K562 (cell line): ENCODE measurements around the gene SVIL. TPM values are rescaled to one million over a fixed set of nuclear protein-coding genes. Genes with fewer than 3 reads are reported as not detected.

Experiments used
- ATAC-seq: fragments of 200-7000 bp; cut with Tn5 transposase; 3 replicates; pipeline ENCODE4 v1.9.1; 2020; ENCODE audit warnings: moderate library complexity
- BruUV-seq: library from RNA; stranded (reverse); fragments of 400-500 nt; replicated peaks from 2 replicates; lab custom pipeline; 2021; lab: Mats Ljungman, UMichigan
- CTCF ChIA-PET: fragments of 300-600 bp; formaldehyde crosslinking; extraction: SDS; loops from one replicate; lab custom pipeline; 2021; ENCODE audit warnings: low intra/inter-chr PET ratio; lab: Yijun Ruan, JAX
- POLR2A ChIA-PET: fragments of 300-600, 350-650 bp; sonication (Branson Sonifier 250); formaldehyde crosslinking; extraction: SDS; loops from one replicate; lab custom pipeline; 2021; ENCODE audit warnings: antibody characterized with exemption, inconsistent platforms; lab: Yijun Ruan, JAX
- DNase-seq, 4 experiments: peaks; one replicate each; pipeline versions ENCODE4 v3.0.0 to v3.0.0-alpha.2; 2011 to 2018; ENCODE audit warnings: low spot score in 3 of 4, mixed read lengths in 3 of 4; ENCODE audit errors: extremely low read depth in 1 of 4
- FAIRE-seq: peaks from 2 replicates; lab custom pipeline; 2011; peaks lifted over from hg19 to GRCh38; lab: Jason Lieb, UNC
- H2AFZ ChIP-seq: 2 replicates; pipeline ENCODE4 v1.6.0; 2011; ENCODE audit warnings: low read depth, low read length, control low read depth, inconsistent platforms
- H3K27ac ChIP-seq: fragments of 200-600 bp; 3 replicates; pipeline ENCODE4 v1.8.0; 2011; ENCODE audit warnings: low read depth, mild to moderate bottlenecking, control low read depth, inconsistent platforms, low read length, moderate library complexity, mixed read lengths; ENCODE audit errors: extremely low read depth
- H3K27me3 ChIP-seq, 2 experiments: fragments of 300-600 bp in 1 of 2; 2 replicates in 1 of 2; 3 replicates in 1 of 2; pipeline versions ENCODE4 v1.6.0 to v1.8.0; 2011; ENCODE audit warnings: inconsistent platforms in 2 of 2, low read length in 2 of 2, mild to moderate bottlenecking in 1 of 2, mixed read lengths in 1 of 2, moderate library complexity in 1 of 2; ENCODE audit not compliant: control insufficient read depth in 2 of 2, insufficient read depth in 2 of 2
- H3K36me3 ChIP-seq: fragments of 300-600 bp; 3 replicates; pipeline ENCODE4 v1.8.0; 2011; ENCODE audit warnings: mild to moderate bottlenecking, low read length, inconsistent platforms; ENCODE audit not compliant: control insufficient read depth, insufficient read depth
- H3K4me1 ChIP-seq, 2 experiments: fragments of 200-600 bp in 1 of 2; replicated peaks in 1 of 2; 2 replicates in 1 of 2; 3 replicates in 1 of 2; pipeline versions ENCODE4 v1.5.1 to v1.8.0; 2011; ENCODE audit warnings: inconsistent platforms in 2 of 2, low read length in 2 of 2, mild to moderate bottlenecking in 1 of 2, mixed read lengths in 1 of 2, moderate library complexity in 1 of 2; ENCODE audit not compliant: control insufficient read depth in 2 of 2, insufficient read depth in 2 of 2
- H3K4me2 ChIP-seq: 2 replicates; pipeline ENCODE4 v1.6.1; 2011; ENCODE audit warnings: low read length, control low read depth, inconsistent platforms, mixed read lengths; ENCODE audit not compliant: insufficient read depth
- H3K4me3 ChIP-seq: fragments of 200-600 bp; sonication (generic), shearing (Covaris generic); 2 replicates; pipeline ENCODE4 v1.5.1; 2016; ENCODE audit warnings: control low read depth, inconsistent platforms
- H3K79me2 ChIP-seq: fragments of 200-600 bp; 3 replicates; pipeline ENCODE4 v1.8.0; 2011; ENCODE audit warnings: low read length, inconsistent platforms; ENCODE audit not compliant: control insufficient read depth, insufficient read depth
- H3K9ac ChIP-seq, 2 experiments: 2 replicates each; pipeline versions ENCODE4 v1.6.0 to v1.6.1; 2011; ENCODE audit warnings: low read depth in 2 of 2, low read length in 2 of 2, control low read depth in 1 of 2, inconsistent platforms in 1 of 2, mild to moderate bottlenecking in 1 of 2, mixed read lengths in 1 of 2; ENCODE audit not compliant: insufficient read depth in 1 of 2
- H3K9me1 ChIP-seq: one replicate; pipeline ENCODE4 v1.6.0; 2011; ENCODE audit warnings: inconsistent platforms, mild to moderate bottlenecking, low read length, moderate library complexity; ENCODE audit not compliant: control insufficient read depth, insufficient read depth
- H3K9me3 ChIP-seq: replicated peaks from 2 replicates; pipeline ENCODE4 v1.5.1; 2011; ENCODE audit warnings: low read depth, low read length, inconsistent platforms; ENCODE audit not compliant: control insufficient read depth, insufficient read depth
- H4K20me1 ChIP-seq: replicated peaks from 2 replicates; pipeline ENCODE4 v1.6.1; 2011; ENCODE audit warnings: low read length, inconsistent platforms, mixed read lengths; ENCODE audit not compliant: control insufficient read depth, insufficient read depth
- CBX3 ChIP-seq, 2 experiments: IDR thresholded peaks; 1 replicate in 1 of 2; 2 replicates in 1 of 2; pipeline ENCODE4 v1.6.1; 2012; ENCODE audit warnings: inconsistent platforms in 2 of 2, low read length in 2 of 2, borderline replicate concordance in 1 of 2, control low read depth in 1 of 2
- HMGN3 ChIP-seq: IDR thresholded peaks from 2 replicates; pipeline ENCODE4 v1.6.1; 2011; ENCODE audit warnings: borderline replicate concordance, low read depth, mild to moderate bottlenecking, mixed read lengths, low read length; ENCODE audit not compliant: insufficient read length; ENCODE audit errors: extremely low read depth
- LCOR ChIP-seq: sonication (generic); formaldehyde crosslinking; IDR thresholded peaks from 2 replicates; pipeline ENCODE4 v1.8.0; 2022; ENCODE audit warnings: mild to moderate bottlenecking, missing genetic modification reagents
- SNRNP70 ChIP-seq: fragments of 200-400 bp; formaldehyde crosslinking; optimal IDR thresholded peaks from 2 replicates; pipeline ENCODE3; 2017; ENCODE audit warnings: low read depth, low read length
- TARDBP ChIP-seq: fragments of 450-650 bp; IDR thresholded peaks from 2 replicates; pipeline ENCODE4 v1.6.1; 2016
- U2AF2 ChIP-seq: fragments of 200-400 bp; formaldehyde crosslinking; optimal IDR thresholded peaks from 2 replicates; pipeline ENCODE3; 2017; ENCODE audit warnings: low read depth, mild to moderate bottlenecking, low read length
- ZBED1 ChIP-seq: IDR thresholded peaks from 2 replicates; pipeline ENCODE4 v1.6.1; 2014
- WGBS: fragments of 100-300 bp; shearing (Covaris generic); methylation state at CpG from one replicate; pipeline ENCODE4 v1.1.6; 2016; ENCODE audit warnings: low coverage, mixed read lengths; ENCODE audit not compliant: insufficient coverage; ENCODE audit errors: missing lambda C conversion rate; 5-methylcytosine and 5-hydroxymethylcytosine counted together
- in situ Hi-C: fragments of 300-500 bp; cut with MboI; formaldehyde crosslinking; loops from 4 replicates; pipeline ENCODE4 v1.15.0; 2018; ENCODE audit warnings: inconsistent platforms, mixed read lengths
- intact Hi-C: fragments of 100-400 bp; cut with micrococcal nuclease; formaldehyde crosslinking; loops from 2 replicates; pipeline ENCODE4 v1.14.2; 2022
- polyA plus RNA-seq, 8 experiments: library from polyadenylated mRNA; depleted of rRNA in 4 of 8; stranded (reverse) in 5 of 8; unstranded in 3 of 8; fragments of >200 nt; fragmentation: Nextera tagmentation in 2 of 8; fragmentation: Illumina TruSeq in 1 of 8; extraction: Ambion mirVana in 2 of 8; extraction: Trizol in 1 of 8; gene quantifications; 2 replicates each; pipeline versions ENCODE4 v1.2.1 to v1.2.3, GENCODE V29; 2011 to 2014; ENCODE audit warnings: inconsistent platforms in 1 of 8, missing spikeins in 1 of 8
- total RNA-seq, 7 experiments: library from RNA; depleted of rRNA in 6 of 7; stranded (reverse); fragments of >200 nt in 6 of 7; fragmentation: Illumina TruSeq in 2 of 7; extraction: Trizol in 2 of 7; gene quantifications; 2 replicates each; pipeline versions ENCODE4 v1.2.1 to v1.2.3, GENCODE V29; 2011 to 2021; ENCODE audit warnings: low replicate concordance in 1 of 7

SVIL gene
- total and polyA plus RNA-seq, 9 of the 15 experiments (the other 6 are each of a cell fraction or from before 2014, with no cell fraction given): under 0.01 to 0.18 (median 0.05) TPM; not detected in 3

- CTCF ChIA-PET: no interaction called here
- Histone ChIP-seq H3K9ac (no peak overlapping the region), H3K79me2 (no peaks in the 10 kb centered on the region), H3K4me3 (no peak overlapping the region), H3K27ac (no peak overlapping the region), H3K4me2 (no peak overlapping the region), H2AFZ (no peak overlapping the region), H3K36me3 (no peaks in the 10 kb centered on the region), H4K20me1 (no peaks in the 10 kb centered on the region), H3K27me3 (peaks cover 0 to 7% of the 10 kb centered on the region in 2 experiments; a peak in 3 of 5 replicates), H3K9me1 (no peaks in the 10 kb centered on the region), H3K4me1 (no peaks in the 10 kb centered on the region), H3K9me3 (no peaks in the 10 kb centered on the region)
- DNase-seq (no peak), ATAC-seq (no peak), FAIRE-seq (no peak)
- BruUV-seq: no TSS peak
- no peak for TF ChIP-seq U2AF2
- no peak for TF ChIP-seq HMGN3
- no peak for TF ChIP-seq ZBED1
- no peak for TF ChIP-seq SNRNP70
- TF ChIP-seq TARDBP: no peak
- no peak for TF ChIP-seq CBX3 (IDR thresholded peaks at IDR 0.05; ENCODE audit: borderline replicate concordance in 1 of 2, low read length in 2 of 2)
- TF ChIP-seq LCOR (CRISPR knock-in tag): no peak
- under 1% methylated on average over 7 of the region's 7 CpGs for WGBS
- intact Hi-C loops: no loop called here
- POLR2A ChIA-PET: no interaction called here
- in situ Hi-C loops: no loop called here
Observed at GRCh38 chr10:29649561-29650551, 15.1 kb upstream of the SVIL start.
